Suprapubic skin (tissue), 4 donors: ENCODE measurements around the gene FUT7. TPM values are rescaled to one million over a fixed set of nuclear protein-coding genes. Genes with fewer than 3 reads are reported as not detected.

Experiments used
- DNase-seq, 2 donors: peaks; one replicate each; pipeline ENCODE4 v3.0.0-alpha.2; 2019; ENCODE audit warnings: low spot score in 2 of 2
- H3K27ac ChIP-seq: fragments of 200-600 bp; sonication (generic); one replicate; pipeline ENCODE4 v1.5.1; 2019
- H3K27me3 ChIP-seq: fragments of 200-600 bp; sonication (generic); one replicate; pipeline ENCODE4 v1.5.1; 2019
- H3K36me3 ChIP-seq: fragments of 200-600 bp; sonication (generic); one replicate; pipeline ENCODE4 v1.5.1; 2019
- H3K4me1 ChIP-seq: fragments of 200-600 bp; sonication (generic); one replicate; pipeline ENCODE4 v1.5.1; 2019
- H3K4me3 ChIP-seq: fragments of 200-600 bp; sonication (generic); one replicate; pipeline ENCODE4 v1.5.1; 2019; ENCODE audit warnings: mild to moderate bottlenecking
- H3K9me3 ChIP-seq: fragments of 200-600 bp; sonication (generic); one replicate; pipeline ENCODE4 v1.5.1; 2019
- CTCF ChIP-seq, 2 donors: fragments of 200-600 bp in 1 of 2; fragments of 450-650 bp in 1 of 2; sonication (generic) in 1 of 2; IDR thresholded peaks; one replicate each; pipeline ENCODE4 v1.5.1; 2016 to 2019; ENCODE audit warnings: antibody characterized with exemption in 2 of 2, mild to moderate bottlenecking in 1 of 2, moderate library complexity in 1 of 2
- EP300 ChIP-seq: sonication (generic); formaldehyde crosslinking; IDR thresholded peaks from one replicate; pipeline ENCODE4 v1.6.1; 2017; ENCODE audit warnings: antibody characterized with exemption
- POLR2A ChIP-seq, 2 donors: fragments of 450-650 bp; IDR thresholded peaks; one replicate each; pipeline ENCODE4 v1.6.1; 2017; ENCODE audit warnings: antibody characterized with exemption in 2 of 2, mild to moderate bottlenecking in 2 of 2, moderate library complexity in 2 of 2
- POLR2AphosphoS5 ChIP-seq, 3 donors: sonication (generic); formaldehyde crosslinking; IDR thresholded peaks; one replicate each; pipeline ENCODE4 v1.6.1; 2017; ENCODE audit warnings: antibody characterized with exemption in 3 of 3
- WGBS: methylation state at CpG from one replicate; pipeline ENCODE4 v1.1.5; 2018; 5-methylcytosine and 5-hydroxymethylcytosine counted together
- total RNA-seq, 4 donors: library from RNA; depleted of rRNA; stranded (reverse); fragments of >200 nt; gene quantifications; one replicate each; pipeline ENCODE4 v1.1.0, GENCODE V29; 2016

The FUT7 gene
- under 1 TPM in 1 of 4 donors, not detected in 3; 0.72 TPM for total RNA-seq

- Histone ChIP-seq H3K27ac (no peak within 1 kb of the TSS), H3K27me3 (no peaks in the 10 kb centered on the region), H3K36me3 (no peaks in the 10 kb centered on the region), H3K9me3 (no peaks in the 10 kb centered on the region), H3K4me1 (peaks cover 44% of the 10 kb centered on the region), H3K4me3 (peak within 1 kb of the TSS; percentile 13)
- WGBS = 83% methylated on average over 6 of the region's 16 CpGs
- no peak for TF ChIP-seq CTCF (IDR thresholded peaks at IDR 0.05)
- no peak for DNase-seq
Observed at GRCh38 chr9:137031904-137032640, at the start of gene FUT7. FUT7 (minus strand) TSS chr9:137032088; CDS start chr9:137031991, 97 bp downstream.

- no peaks in the 10 kb centered on the region for H3K9me3 ChIP-seq
- peaks cover 61% of the 10 kb centered on the region for H3K4me1 ChIP-seq
- no peak overlapping the region for H3K27ac ChIP-seq
- no peak for DNase-seq
- TF ChIP-seq EP300 = no peak
- TF ChIP-seq POLR2AphosphoS5 (IDR thresholded peaks at IDR 0.05) = no peak
- no peak for TF ChIP-seq CTCF (IDR thresholded peaks at IDR 0.05)
- no peak for TF ChIP-seq POLR2A (IDR thresholded peaks at IDR 0.05)
- 95% methylated on average over 14 of the region's 24 CpGs for WGBS
- no peak overlapping the region for H3K4me3 ChIP-seq
- H3K27me3 ChIP-seq = no peaks in the 10 kb centered on the region
- H3K36me3 ChIP-seq = peaks cover 34% of the 10 kb centered on the region
Observed at GRCh38 chr9:137080260-137081122, 48.6 kb upstream of the FUT7 start.

GRCh38 chr9:137079401-137079787 is 47.5 kb upstream of the FUT7 start:
- H3K4me3 ChIP-seq = no peak overlapping the region
- no CpG with 5 or more reads among the region's 13 CpGs for WGBS
- peaks cover 50% of the 10 kb centered on the region for H3K4me1 ChIP-seq
- no peaks in the 10 kb centered on the region for H3K27me3 ChIP-seq
- no peak for DNase-seq
- no peaks in the 10 kb centered on the region for H3K9me3 ChIP-seq
- no peak overlapping the region for H3K27ac ChIP-seq
- peaks cover 34% of the 10 kb centered on the region for H3K36me3 ChIP-seq
- TF ChIP-seq POLR2A (IDR thresholded peaks at IDR 0.05) (no peak), CTCF (IDR thresholded peaks at IDR 0.05) (no peak), EP300 (no peak), POLR2AphosphoS5 (IDR thresholded peaks at IDR 0.05) (no peak)

GRCh38 chr9:137078701-137079400 is 47.0 kb upstream of the FUT7 start:
- WGBS = 60% methylated on average over 40 of the region's 51 CpGs

More at GRCh38 chr9:137078701-137079400, 47.0 kb upstream of the FUT7 start:
- no peaks in the 10 kb centered on the region for H3K27me3 ChIP-seq
- H3K4me3 ChIP-seq = peak overlapping the region; percentile 77
- H3K9me3 ChIP-seq = no peaks in the 10 kb centered on the region
- H3K27ac ChIP-seq = no peak overlapping the region
- TF ChIP-seq EP300 = no peak
- TF ChIP-seq POLR2AphosphoS5 (IDR thresholded peaks at IDR 0.05) = no peak
- TF ChIP-seq CTCF (IDR thresholded peaks at IDR 0.05) = no peak
- TF ChIP-seq POLR2A (IDR thresholded peaks at IDR 0.05) = no peak
- peak in 1 of 2 donors; percentile 80 for DNase-seq
- peaks cover 45% of the 10 kb centered on the region for H3K4me1 ChIP-seq
- peaks cover 34% of the 10 kb centered on the region for H3K36me3 ChIP-seq
